WTC11 (cell line): ENCODE measurements around the gene AFAP1L1.

Source experiments
- ATF2 ChIP-seq: sonication (generic); formaldehyde crosslinking; IDR thresholded peaks from 2 replicates; pipeline ENCODE4 v1.8.1; 2022; ENCODE audit warnings: low read depth, missing genetic modification reagents, borderline replicate concordance
- CDX4 ChIP-seq: fragments of 250-450 bp; sonication (Bioruptor Pico); IDR thresholded peaks from 2 replicates; pipeline ENCODE4 v1.9.0; 2021; ENCODE audit warnings: moderate library complexity, mild to moderate bottlenecking, inconsistent platforms, borderline replicate concordance
- CTCF ChIP-seq: fragments of 200-600 bp; IDR thresholded peaks from 2 replicates; pipeline ENCODE4 v1.8.0; 2022; ENCODE audit warnings: antibody characterized with exemption
- IRF2 ChIP-seq: sonication (generic); formaldehyde crosslinking; IDR thresholded peaks from 2 replicates; pipeline ENCODE4 v1.8.0; 2022; ENCODE audit warnings: low read depth, missing genetic modification reagents, borderline replicate concordance
- MAX ChIP-seq: sonication (generic); formaldehyde crosslinking; IDR thresholded peaks from 2 replicates; pipeline ENCODE4 v1.8.0; 2022; ENCODE audit warnings: mild to moderate bottlenecking, missing genetic modification reagents
- PREB ChIP-seq: sonication (generic); formaldehyde crosslinking; IDR thresholded peaks from 2 replicates; pipeline ENCODE4 v1.8.1; 2022; ENCODE audit warnings: mild to moderate bottlenecking, missing genetic modification reagents, moderate library complexity, borderline replicate concordance
- ZNF425 ChIP-seq: fragments of 250-450 bp; sonication (Bioruptor Pico); conservative IDR thresholded peaks from 2 replicates; pipeline ENCODE4 v1.9.0; 2021; ENCODE audit warnings: mild to moderate bottlenecking

- no peak for TF ChIP-seq CTCF
- no peak for TF ChIP-seq CDX4 (CRISPR knock-in tag)
- TF ChIP-seq ATF2 (CRISPR knock-in tag), result no peak
- no peak for TF ChIP-seq PREB (CRISPR knock-in tag)
- TF ChIP-seq IRF2 (CRISPR knock-in tag), result no peak
- no peak for TF ChIP-seq ZNF425 (CRISPR knock-in tag)
- TF ChIP-seq MAX (CRISPR knock-in tag), result no peak
Observed at GRCh38 chr5:149340920-149341319, 69.3 kb downstream of the AFAP1L1 start.
